ENCODE data around the gene IRF2. TPM values are rescaled to one million over a fixed set of nuclear protein-coding genes. Genes with fewer than 3 reads are reported as not detected.

IRF2 gene
- total and polyA plus RNA-seq, 12 donors: 9.3 to 41.4 (median 28.6) TPM

- TF ChIP-seq, protein P1, sequence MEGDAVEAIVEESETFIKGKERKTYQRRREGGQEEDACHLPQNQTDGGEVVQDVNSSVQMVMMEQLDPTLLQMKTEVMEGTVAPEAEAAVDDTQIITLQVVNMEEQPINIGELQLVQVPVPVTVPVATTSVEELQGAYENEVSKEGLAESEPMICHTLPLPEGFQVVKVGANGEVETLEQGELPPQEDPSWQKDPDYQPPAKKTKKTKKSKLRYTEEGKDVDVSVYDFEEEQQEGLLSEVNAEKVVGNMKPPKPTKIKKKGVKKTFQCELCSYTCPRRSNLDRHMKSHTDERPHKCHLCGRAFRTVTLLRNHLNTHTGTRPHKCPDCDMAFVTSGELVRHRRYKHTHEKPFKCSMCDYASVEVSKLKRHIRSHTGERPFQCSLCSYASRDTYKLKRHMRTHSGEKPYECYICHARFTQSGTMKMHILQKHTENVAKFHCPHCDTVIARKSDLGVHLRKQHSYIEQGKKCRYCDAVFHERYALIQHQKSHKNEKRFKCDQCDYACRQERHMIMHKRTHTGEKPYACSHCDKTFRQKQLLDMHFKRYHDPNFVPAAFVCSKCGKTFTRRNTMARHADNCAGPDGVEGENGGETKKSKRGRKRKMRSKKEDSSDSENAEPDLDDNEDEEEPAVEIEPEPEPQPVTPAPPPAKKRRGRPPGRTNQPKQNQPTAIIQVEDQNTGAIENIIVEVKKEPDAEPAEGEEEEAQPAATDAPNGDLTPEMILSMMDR (IDR thresholded peaks at IDR 0.05): no peak
- H3K4me3 ChIP-seq: peak overlapping the region in 1 of 10 donors; percentile 16
- peak in 1 of 8 donors; percentile 6 for ATAC-seq
- H3K36me3 ChIP-seq: peaks cover 0 to 84% (median 26%) of the 10 kb centered on the region in 9 donors
- H3K27me3 ChIP-seq: no peaks in the 10 kb centered on the region
- DNase-seq: no peak
- WGBS, 2 donors: 60 to 65% methylated on average over 3 of the region's 3 CpGs
- intact Hi-C loops (cut with DNase I): loop anchor here in 2 of 10 donors (5.0 to 10.0 kb wide), 2 partner anchors 64 to 126 kb away; partner anchors contain the start of gene IRF2 (in 1 of the 2)
- H3K9me3 ChIP-seq: no peaks in the 10 kb centered on the region
- peaks cover 16 to 82% (median 66%) of the 10 kb centered on the region in 9 donors for H3K4me1 ChIP-seq
- peak overlapping the region in 9 of 10 donors; percentile 47 to 83 (median 67) for H3K27ac ChIP-seq
These were observed 65.7 kb downstream of the IRF2 start for GRCh38 chr4:184408684-184409081.

DNA sequence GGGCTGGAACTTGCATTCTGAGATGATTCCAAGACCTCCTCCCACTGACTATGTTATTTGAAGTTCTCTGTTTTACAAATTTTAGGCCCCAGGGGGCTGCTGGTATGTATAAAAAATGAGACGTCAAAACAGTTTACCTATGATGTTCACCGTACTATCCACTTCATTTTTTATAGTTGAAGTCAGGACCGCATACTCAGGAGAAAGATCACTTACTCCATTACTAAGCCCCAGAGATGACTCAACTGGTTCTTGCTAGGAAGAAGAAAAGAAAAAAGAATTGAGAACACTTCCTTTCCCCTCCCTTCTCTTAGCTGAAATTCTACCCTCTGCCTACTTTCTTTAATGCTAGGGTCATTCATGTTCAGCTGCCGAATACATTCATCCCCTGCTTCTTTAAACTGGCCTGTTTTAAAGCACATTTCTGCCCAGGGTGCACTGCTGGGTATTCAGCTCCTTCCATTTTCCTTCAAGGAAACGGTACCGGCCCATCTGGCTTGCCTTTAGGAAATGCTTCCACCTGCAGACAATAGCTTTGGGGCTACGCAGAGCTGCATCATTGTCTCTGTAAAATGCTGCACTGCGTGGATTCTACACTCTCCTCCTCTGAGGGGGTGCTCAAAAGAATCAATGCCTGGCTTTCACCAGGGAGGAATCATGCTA, 66.2 kb downstream of the IRF2 start:
- Histone ChIP-seq H3K4me3 (no peak overlapping the region), H3K9me3 (no peaks in the 10 kb centered on the region), H3K4me1 (peaks cover 16 to 81% (median 61%) of the 10 kb centered on the region in 9 donors), H3K36me3 (peaks cover 0 to 84% (median 26%) of the 10 kb centered on the region in 9 donors), H3K27ac (peak overlapping the region in 9 of 10 donors; percentile 47 to 83 (median 73)), H3K27me3 (no peaks in the 10 kb centered on the region)
- intact Hi-C loops (cut with DNase I): loop anchor here in 2 of 10 donors (5.0 to 10.0 kb wide), 2 partner anchors 64 to 127 kb away; partner anchors contain the start of gene IRF2 (in 1 of the 2)
- TF ChIP-seq, protein P1 (IDR thresholded peaks at IDR 0.05): no peak
- ATAC-seq: no peak
- 66 to 67% methylated on average over 8 of the region's 8 CpGs for WGBS, 2 donors
- DNase-seq: no peak

- TF ChIP-seq, protein P1 (IDR thresholded peaks at IDR 0.05): no peak
- Histone ChIP-seq H3K9me3 (no peaks in the 10 kb centered on the region), H3K4me3 (peak overlapping the region in 1 of 10 donors; percentile 17), H3K27ac (peak overlapping the region in 9 of 10 donors; percentile 45 to 83 (median 73)), H3K36me3 (peaks cover 0 to 84% (median 29%) of the 10 kb centered on the region in 9 donors), H3K4me1 (peaks cover 16 to 81% (median 54%) of the 10 kb centered on the region in 9 donors), H3K27me3 (no peaks in the 10 kb centered on the region)
- DNase-seq (no peak), ATAC-seq (peak in 6 of 8 donors; percentile 38 to 62 (median 48))
- intact Hi-C loops (cut with DNase I): loop anchor here in 2 of 10 donors (5.0 to 10.0 kb wide), 2 partner anchors 65 to 128 kb away; partner anchors contain the start of gene IRF2 (in 1 of the 2)
- 38 to 39% methylated on average over 6 of the region's 6 CpGs for WGBS, 2 donors
These were observed 67.4 kb downstream of the IRF2 start for GRCh38 chr4:184406958-184407391.

- ATAC-seq (no peak), DNase-seq (no peak)
- TF ChIP-seq, protein P1 (IDR thresholded peaks at IDR 0.05): no peak
- no peak overlapping the region for H3K4me3 ChIP-seq
- intact Hi-C loops (cut with DNase I): loop anchor here in 3 of 10 donors (5.0 to 10.0 kb wide), 2 partner anchors 68 to 131 kb away; partner anchors contain the start of gene IRF2 (in 1 of the 3)
- peak overlapping the region in 2 of 10 donors; percentile 5 to 57 for H3K27ac ChIP-seq
- H3K27me3 ChIP-seq: no peaks in the 10 kb centered on the region
- no peaks in the 10 kb centered on the region for H3K9me3 ChIP-seq
- H3K4me1 ChIP-seq: peaks cover 20 to 85% (median 61%) of the 10 kb centered on the region in 9 donors
- H3K36me3 ChIP-seq: peaks cover 0 to 99% (median 29%) of the 10 kb centered on the region in 9 donors
These were observed 70.3 kb downstream of the IRF2 start for GRCh38 chr4:184404047-184404446.
